Measurements from ENCODE around the gene FOXO3. TPM values are rescaled to one million over a fixed set of nuclear protein-coding genes. Genes with fewer than 3 reads are reported as not detected.

Gene FOXO3
- total and polyA plus RNA-seq, 11 donors, result 11.6 to 87.9 (median 38.7) TPM

DNA sequence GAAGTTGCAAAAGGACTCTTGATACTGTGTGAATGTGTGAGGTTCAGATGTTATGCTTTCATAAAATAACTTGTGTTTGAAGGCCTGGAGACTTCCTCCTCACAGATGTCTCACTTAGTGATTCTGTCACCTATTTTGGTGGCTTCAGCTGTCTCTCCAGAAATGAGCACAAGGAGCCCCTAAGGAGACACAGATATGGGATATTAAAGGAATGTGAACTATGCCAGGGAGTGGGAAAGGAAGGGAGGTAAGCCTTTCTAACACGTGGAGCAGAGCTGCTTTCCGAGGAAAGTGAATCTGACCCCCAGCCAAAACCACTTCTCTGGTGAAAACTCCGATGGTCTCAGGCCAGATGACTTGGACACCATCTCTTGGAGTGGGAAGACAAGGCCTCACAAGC is 10.5 kb upstream of the FOXO3 start:
- intact Hi-C loops (cut with DNase I), result loop anchor here in 2 of 10 donors (10.0 kb wide), 2 partner anchors 455 to 835 kb away; partner anchors contain the start of gene CD164 (in 1 of the 2)

DNA sequence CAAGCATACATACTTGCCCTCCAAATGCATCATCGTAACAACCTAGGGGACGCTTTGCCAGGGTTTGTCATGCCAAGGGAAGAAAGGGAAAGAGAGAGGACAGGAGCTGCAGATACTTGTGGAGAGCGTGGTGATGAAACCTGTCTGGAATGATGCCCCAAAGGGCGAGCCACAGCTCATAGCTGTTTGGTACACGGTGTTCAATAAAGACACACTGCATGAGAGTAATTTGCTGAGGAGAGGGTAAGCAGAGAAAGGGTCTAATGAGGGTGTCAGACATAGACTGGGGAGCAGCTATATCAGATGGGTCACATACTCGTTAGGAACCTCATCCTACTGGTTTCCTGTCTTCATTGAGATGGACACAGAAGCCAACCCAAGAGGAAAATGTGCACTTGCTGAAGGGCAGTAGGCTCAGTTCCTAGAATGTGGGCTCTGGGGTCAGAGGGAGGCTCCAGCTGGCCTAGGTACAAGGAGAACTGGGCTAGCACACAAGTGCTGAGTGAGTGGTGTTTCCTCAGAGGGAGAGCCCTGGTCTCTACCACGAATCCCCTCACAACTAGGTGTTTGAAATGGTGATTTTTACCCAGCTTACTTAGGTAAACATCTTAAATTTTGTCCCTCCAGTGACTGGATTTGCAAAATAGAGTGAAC is 5.2 kb upstream of the FOXO3 start:
- DNase-seq (peak in 3 of 5 donors; percentile 40 to 80 (median 73)), ATAC-seq (peak in 3 of 4 donors; percentile 6 to 27 (median 12))
- Histone ChIP-seq H3K27ac (peak overlapping the region in 11 of 12 donors; percentile 19 to 100 (median 74)), H3K36me3 (no peaks in the 10 kb centered on the region), H3K27me3 (no peaks in the 10 kb centered on the region), H3K4me1 (peaks cover 0 to 31% (median 19%) of the 10 kb centered on the region in 12 donors), H3K9me3 (no peaks in the 10 kb centered on the region), H3K4me3 (no peak overlapping the region)
- WGBS, 4 donors, result 49 to 63% (median 56%) methylated on average over 7 of the region's 7 CpGs
- no peak for TF ChIP-seq POLR2A (IDR thresholded peaks at IDR 0.05)
- TF ChIP-seq, protein P1, sequence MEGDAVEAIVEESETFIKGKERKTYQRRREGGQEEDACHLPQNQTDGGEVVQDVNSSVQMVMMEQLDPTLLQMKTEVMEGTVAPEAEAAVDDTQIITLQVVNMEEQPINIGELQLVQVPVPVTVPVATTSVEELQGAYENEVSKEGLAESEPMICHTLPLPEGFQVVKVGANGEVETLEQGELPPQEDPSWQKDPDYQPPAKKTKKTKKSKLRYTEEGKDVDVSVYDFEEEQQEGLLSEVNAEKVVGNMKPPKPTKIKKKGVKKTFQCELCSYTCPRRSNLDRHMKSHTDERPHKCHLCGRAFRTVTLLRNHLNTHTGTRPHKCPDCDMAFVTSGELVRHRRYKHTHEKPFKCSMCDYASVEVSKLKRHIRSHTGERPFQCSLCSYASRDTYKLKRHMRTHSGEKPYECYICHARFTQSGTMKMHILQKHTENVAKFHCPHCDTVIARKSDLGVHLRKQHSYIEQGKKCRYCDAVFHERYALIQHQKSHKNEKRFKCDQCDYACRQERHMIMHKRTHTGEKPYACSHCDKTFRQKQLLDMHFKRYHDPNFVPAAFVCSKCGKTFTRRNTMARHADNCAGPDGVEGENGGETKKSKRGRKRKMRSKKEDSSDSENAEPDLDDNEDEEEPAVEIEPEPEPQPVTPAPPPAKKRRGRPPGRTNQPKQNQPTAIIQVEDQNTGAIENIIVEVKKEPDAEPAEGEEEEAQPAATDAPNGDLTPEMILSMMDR (IDR thresholded peaks at IDR 0.05), result no peak
- intact Hi-C loops (cut with DNase I), result loop anchor here in 8 of 10 donors (2.0 to 10.0 kb wide), 14 partner anchors 227 to 829 kb away; partner anchors contain the start of genes ARMC2 (in 2 of the 8) and CD164 (in 2 of the 8)

More for the DNA sequence above, 10.5 kb upstream of the FOXO3 start:
- no peaks in the 10 kb centered on the region for H3K9me3 ChIP-seq
- peaks cover 0 to 15% (median 2%) of the 10 kb centered on the region in 12 donors for H3K4me1 ChIP-seq
- no peak for TF ChIP-seq POLR2A (IDR thresholded peaks at IDR 0.05)
- TF ChIP-seq, protein P1 (IDR thresholded peaks at IDR 0.05), result no peak
- no peak overlapping the region for H3K27ac ChIP-seq
- H3K4me3 ChIP-seq, result no peak overlapping the region
- no peak for DNase-seq
- ATAC-seq, result no peak
- 34 to 57% (median 51%) methylated on average over 3 of the region's 3 CpGs for WGBS, 4 donors
- no peaks in the 10 kb centered on the region for H3K27me3 ChIP-seq
- no peaks in the 10 kb centered on the region for H3K36me3 ChIP-seq

DNA sequence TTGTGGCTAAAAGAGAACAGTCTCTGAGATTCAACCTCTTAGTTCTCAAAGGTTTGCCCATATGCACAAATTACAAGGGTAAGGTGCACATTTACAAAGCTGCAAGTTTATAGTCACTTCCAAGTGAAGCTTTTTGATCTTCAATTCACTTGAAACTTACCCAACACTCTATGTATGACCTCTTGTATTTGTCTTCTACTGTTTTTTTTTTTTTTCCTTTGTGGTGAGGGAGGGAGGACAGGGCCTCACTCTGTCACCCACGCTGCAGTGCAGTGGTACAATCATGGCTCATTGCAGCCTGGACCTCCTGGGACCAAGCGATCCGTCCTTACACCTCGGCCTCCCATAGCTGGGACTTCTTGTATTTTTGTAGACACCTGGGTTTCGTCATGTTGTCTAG is 4.5 kb upstream of the FOXO3 start:
- no peaks in the 10 kb centered on the region for H3K9me3 ChIP-seq
- H3K4me3 ChIP-seq, result no peak overlapping the region
- WGBS, 4 donors, result 94 to 99% (median 96%) methylated on average over 5 of the region's 5 CpGs
- DNase-seq (no peak), ATAC-seq (no peak)
- no peak for TF ChIP-seq POLR2A (IDR thresholded peaks at IDR 0.05)
- TF ChIP-seq, protein P1 (IDR thresholded peaks at IDR 0.05), result no peak
- peak overlapping the region in 10 of 12 donors; percentile 19 to 100 (median 86) for H3K27ac ChIP-seq
- H3K27me3 ChIP-seq, result no peaks in the 10 kb centered on the region
- H3K4me1 ChIP-seq, result peaks cover 0 to 31% (median 19%) of the 10 kb centered on the region in 12 donors
- intact Hi-C loops (cut with DNase I), result loop anchor here in 8 of 10 donors (2.0 to 10.0 kb wide), 14 partner anchors 226 to 829 kb away; partner anchors contain the start of genes ARMC2 (in 2 of the 8) and CD164 (in 2 of the 8)
- H3K36me3 ChIP-seq, result no peaks in the 10 kb centered on the region

DNA sequence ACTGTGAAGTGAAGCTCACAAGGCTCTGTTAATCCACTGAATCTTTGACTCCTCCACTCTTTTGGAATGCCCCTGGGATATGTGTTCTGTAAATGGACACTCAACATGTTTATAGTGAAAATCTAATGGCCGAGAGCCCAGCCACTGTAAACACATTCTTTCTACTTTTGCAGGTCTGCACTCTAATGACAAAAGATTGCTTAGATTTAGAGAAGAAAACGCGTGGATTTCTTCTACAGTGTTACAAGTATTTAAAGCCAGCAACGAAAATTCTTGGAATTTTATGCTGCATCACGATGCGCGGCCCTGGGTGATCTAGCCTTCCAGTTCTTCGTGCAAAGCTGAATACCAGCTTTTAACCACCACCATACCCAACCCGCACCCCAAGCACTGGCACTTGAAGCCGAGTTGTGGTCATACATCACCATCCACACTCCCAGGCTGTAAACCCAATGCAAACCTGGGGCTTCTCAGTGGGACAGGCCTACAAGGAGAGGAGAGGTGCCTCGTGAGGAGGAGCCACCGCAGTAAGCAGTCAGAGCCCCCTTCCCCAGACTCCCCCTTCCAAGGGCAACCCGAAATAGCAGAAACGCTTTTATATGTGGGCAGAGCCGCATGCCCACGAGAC is 3.7 kb upstream of the FOXO3 start:
- ATAC-seq, result no peak
- no peak for DNase-seq
- TF ChIP-seq, protein P1 (IDR thresholded peaks at IDR 0.05), result no peak
- Histone ChIP-seq H3K9me3 (no peaks in the 10 kb centered on the region), H3K27ac (peak overlapping the region; percentile 94 to 100 (median 99)), H3K27me3 (no peaks in the 10 kb centered on the region), H3K4me1 (peaks cover 0 to 31% (median 19%) of the 10 kb centered on the region in 12 donors), H3K36me3 (no peaks in the 10 kb centered on the region), H3K4me3 (peak overlapping the region; percentile 49 to 99 (median 96))
- intact Hi-C loops (cut with DNase I), result loop anchor here in 8 of 10 donors (2.0 to 10.0 kb wide), 14 partner anchors 225 to 828 kb away; partner anchors contain the start of genes ARMC2 (in 2 of the 8) and CD164 (in 2 of the 8)
- WGBS, 4 donors, result 42 to 50% (median 45%) methylated on average over 15 to 16 of the region's 16 CpGs

Measured in heart left ventricle (tissue), 16 donors.